ENCODE results near the gene DAZAP1. TPM values are rescaled to one million over a fixed set of nuclear protein-coding genes. Genes with fewer than 3 reads are reported as not detected.
"Not testable (repeated sequence)": the region's sequence is repeated elsewhere in the genome, so short reads cannot be mapped to it uniquely, and the experiment has no call there.

The DAZAP1 gene
- total RNA-seq, 1 experiment from 2014 or later: 165 TPM

- TF ChIP-seq CTCF (IDR thresholded peaks at IDR 0.05; ENCODE audit: insufficient read depth in 1 of 2, low read depth in 1 of 2, low read length in 1 of 2, severe bottlenecking in 1 of 2, unreplicated experiment in 1 of 2): no peak
- no peak overlapping the region for H3K27ac Mint-ChIP-seq (ENCODE audit: unreplicated experiment)
- CTCF ChIA-PET: no interaction called here
- peaks cover 4% of the 10 kb centered on the region for H3K4me1 Mint-ChIP-seq (ENCODE audit: low read depth, unreplicated experiment)
- H3K4me3 ChIP-seq (ENCODE audit: low read depth, low read length): no peak overlapping the region
- no peaks in the 10 kb centered on the region; the same call in 1 of the 2 replicates for H3K36me3 ChIP-seq (ENCODE audit: control insufficient read depth, insufficient read depth, low read length)
- no peak for DNase-seq
- H3K27me3 Mint-ChIP-seq (ENCODE audit: insufficient read depth, unreplicated experiment): no peaks in the 10 kb centered on the region
- peaks cover 49% of the 10 kb centered on the region for H3K36me3 Mint-ChIP-seq (ENCODE audit: insufficient read depth, unreplicated experiment)
- no peak overlapping the region for H3K4me3 Mint-ChIP-seq (ENCODE audit: unreplicated experiment)
- peaks cover 14% of the 10 kb centered on the region for H3K4me1 ChIP-seq
- intact Hi-C loops (cut with micrococcal nuclease; ENCODE audit: unreplicated experiment): no loop called here
- POLR2A ChIA-PET: interaction anchor here (0.5 kb wide), 1 partner anchor 37 kb away, joined by 4 read pairs; the partner anchor contains the start of gene RPS15
- BruUV-seq (replicated peaks): no TSS peak
- H3K9me3 Mint-ChIP-seq (ENCODE audit: unreplicated experiment): no peaks in the 10 kb centered on the region
- H3K27me3 ChIP-seq (replicated peaks; ENCODE audit: control insufficient read depth, insufficient read depth, low read length): no peaks in the 10 kb centered on the region
- no peaks in the 10 kb centered on the region for H3K9me3 ChIP-seq
Observed at GRCh38 chr19:1475751-1476437, 68.5 kb downstream of the DAZAP1 start.

- intact Hi-C loops (cut with micrococcal nuclease; ENCODE audit: unreplicated experiment); H3K4me3 ChIP-seq (ENCODE audit: low read depth, low read length); H3K27ac Mint-ChIP-seq (ENCODE audit: unreplicated experiment); H3K9me3 Mint-ChIP-seq (ENCODE audit: unreplicated experiment); H3K9me3 ChIP-seq; H3K27me3 ChIP-seq (replicated peaks; ENCODE audit: control insufficient read depth, insufficient read depth, low read length); H3K36me3 ChIP-seq (ENCODE audit: control insufficient read depth, insufficient read depth, low read length); H3K27me3 Mint-ChIP-seq (ENCODE audit: insufficient read depth, unreplicated experiment); CTCF ChIA-PET; BruUV-seq (replicated peaks); DNase-seq; POLR2A ChIA-PET; H3K4me1 Mint-ChIP-seq (ENCODE audit: low read depth, unreplicated experiment); H3K4me1 ChIP-seq: not testable (repeated sequence)
- Mint-ChIP-seq H3K36me3 (ENCODE audit: insufficient read depth, unreplicated experiment) (peaks cover 38% of the 10 kb centered on the region), H3K4me3 (ENCODE audit: unreplicated experiment) (peak overlapping the region; percentile 90)
Observed at GRCh38 chr19:1477056-1477455, 69.7 kb downstream of the DAZAP1 start.

GRCh38 chr19:1478934-1479707, 71.7 kb downstream of the DAZAP1 start, which contains the start of gene C19orf25:
Gene C19orf25 (minus strand): TSS chr19:1479215. CDS start chr19:1478903, 312 bp downstream.
- peak within 1 kb of the TSS; percentile 89 for H3K27ac Mint-ChIP-seq (ENCODE audit: unreplicated experiment)
- ChIA-PET POLR2A (no interaction called here), CTCF (interaction anchor here (0.6 to 1.0 kb wide), 2 partner anchors 11 to 1484 kb away, joined by 3 read pairs; no protein-coding TSS in a partner anchor)
- Histone ChIP-seq H3K4me1 (no peaks in the 10 kb centered on the region), H3K36me3 (ENCODE audit: control insufficient read depth, insufficient read depth, low read length) (no peaks in the 10 kb centered on the region; the same call in 1 of the 2 replicates), H3K27me3 (replicated peaks; ENCODE audit: control insufficient read depth, insufficient read depth, low read length) (no peaks in the 10 kb centered on the region), H3K4me3 (ENCODE audit: low read depth, low read length) (peak within 1 kb of the TSS; percentile 74), H3K9me3 (no peaks in the 10 kb centered on the region)
- peaks cover 22% of the 10 kb centered on the region for H3K36me3 Mint-ChIP-seq (ENCODE audit: insufficient read depth, unreplicated experiment)
- TF ChIP-seq CTCF (IDR thresholded peaks at IDR 0.05; ENCODE audit: insufficient read depth in 1 of 2, low read depth in 1 of 2, low read length in 1 of 2, severe bottlenecking in 1 of 2, unreplicated experiment in 1 of 2): no peak
- no peaks in the 10 kb centered on the region for H3K9me3 Mint-ChIP-seq (ENCODE audit: unreplicated experiment)
- BruUV-seq (replicated peaks): no TSS peak
- peak; percentile 93 to 94 for DNase-seq
- intact Hi-C loops (cut with micrococcal nuclease; ENCODE audit: unreplicated experiment): no loop called here
- peak within 1 kb of the TSS; percentile 90 for H3K4me3 Mint-ChIP-seq (ENCODE audit: unreplicated experiment)
- H3K4me1 Mint-ChIP-seq (ENCODE audit: low read depth, unreplicated experiment): no peaks in the 10 kb centered on the region
- no peaks in the 10 kb centered on the region for H3K27me3 Mint-ChIP-seq (ENCODE audit: insufficient read depth, unreplicated experiment)

Measured in Caco-2 (cell line).